GM21786 (cell line): Measurements from ENCODE around the gene PLEKHA6.

Source experiments
- ATAC-seq: cut with Tn5 transposase; IDR thresholded peaks from one replicate; pipeline ENCODE4 v1.9.1; 2021; ENCODE audit not compliant: unreplicated experiment

PLEKHA6 gene

GRCh38 chr1:204196068-204196795 is 163.5 kb downstream of the PLEKHA6 start, which contains the start of gene KISS1:
Gene KISS1, minus strand, starts transcription at chr1:204196491. Its CDS starts 3,615 bp downstream, at chr1:204192876.
- no peak for ATAC-seq

GRCh38 chr1:204194771-204195170 is 165.0 kb downstream of the PLEKHA6 start:
- ATAC-seq = no peak

GRCh38 chr1:204194080-204194479 is 165.6 kb downstream of the PLEKHA6 start:
- ATAC-seq = no peak

GRCh38 chr1:204192589-204193352 is 167.0 kb downstream of the PLEKHA6 start:
- no peak for ATAC-seq

- no peak for ATAC-seq
Observed at GRCh38 chr1:204192046-204192445, 167.7 kb downstream of the PLEKHA6 start.

GRCh38 chr1:204191456-204191855 is 168.3 kb downstream of the PLEKHA6 start:
- no peak for ATAC-seq

- ATAC-seq = no peak
Observed at GRCh38 chr1:204190212-204191211, 169.2 kb downstream of the PLEKHA6 start.

GRCh38 chr1:204188959-204189639 is 170.6 kb downstream of the PLEKHA6 start:
- no peak for ATAC-seq

GRCh38 chr1:204186597-204186996 is 173.1 kb downstream of the PLEKHA6 start:
- no peak for ATAC-seq

GRCh38 chr1:204181116-204181515 is 178.6 kb downstream of the PLEKHA6 start:
- ATAC-seq = no peak

GRCh38 chr1:204180133-204180532 is 179.6 kb downstream of the PLEKHA6 start:
- ATAC-seq = no peak

- ATAC-seq = no peak
Observed at GRCh38 chr1:204178487-204179281, 181.0 kb downstream of the PLEKHA6 start.

- no peak for ATAC-seq
Observed at GRCh38 chr1:204177133-204177532, 182.6 kb downstream of the PLEKHA6 start.

GRCh38 chr1:204176049-204176448 is 183.7 kb downstream of the PLEKHA6 start:
- ATAC-seq = no peak

GRCh38 chr1:204174958-204175357 is 184.8 kb downstream of the PLEKHA6 start:
- ATAC-seq = no peak

- ATAC-seq = no peak
Observed at GRCh38 chr1:204172404-204173029, 187.2 kb downstream of the PLEKHA6 start.

GRCh38 chr1:204171751-204172178 is 188.0 kb downstream of the PLEKHA6 start:
- ATAC-seq = no peak

- no peak for ATAC-seq
Observed at GRCh38 chr1:204170494-204171155, 189.1 kb downstream of the PLEKHA6 start.

- ATAC-seq = no peak
Observed at GRCh38 chr1:204169858-204170257, 189.9 kb downstream of the PLEKHA6 start.
